Gastroesophageal sphincter (tissue), 3 donors: Measurements from ENCODE around the gene DMBT1.

Source experiments
- POLR2A ChIP-seq, 2 donors: fragments of 450-650 bp; IDR thresholded peaks; one replicate each; pipeline ENCODE4 v1.6.1; 2017; ENCODE audit warnings: antibody characterized with exemption in 2 of 2, mild to moderate bottlenecking in 2 of 2, moderate library complexity in 1 of 2
- TF ChIP-seq, protein P1 (sequence below), 4 experiments: fragments of 200-600 bp in 2 of 4; fragments of 450-650 bp in 2 of 4; sonication (generic) in 1 of 4; IDR thresholded peaks; one replicate each; pipeline ENCODE4 v1.5.1; 2017 to 2019; ENCODE audit warnings: antibody characterized with exemption in 4 of 4, mild to moderate bottlenecking in 2 of 4, moderate library complexity in 2 of 4

DNA sequence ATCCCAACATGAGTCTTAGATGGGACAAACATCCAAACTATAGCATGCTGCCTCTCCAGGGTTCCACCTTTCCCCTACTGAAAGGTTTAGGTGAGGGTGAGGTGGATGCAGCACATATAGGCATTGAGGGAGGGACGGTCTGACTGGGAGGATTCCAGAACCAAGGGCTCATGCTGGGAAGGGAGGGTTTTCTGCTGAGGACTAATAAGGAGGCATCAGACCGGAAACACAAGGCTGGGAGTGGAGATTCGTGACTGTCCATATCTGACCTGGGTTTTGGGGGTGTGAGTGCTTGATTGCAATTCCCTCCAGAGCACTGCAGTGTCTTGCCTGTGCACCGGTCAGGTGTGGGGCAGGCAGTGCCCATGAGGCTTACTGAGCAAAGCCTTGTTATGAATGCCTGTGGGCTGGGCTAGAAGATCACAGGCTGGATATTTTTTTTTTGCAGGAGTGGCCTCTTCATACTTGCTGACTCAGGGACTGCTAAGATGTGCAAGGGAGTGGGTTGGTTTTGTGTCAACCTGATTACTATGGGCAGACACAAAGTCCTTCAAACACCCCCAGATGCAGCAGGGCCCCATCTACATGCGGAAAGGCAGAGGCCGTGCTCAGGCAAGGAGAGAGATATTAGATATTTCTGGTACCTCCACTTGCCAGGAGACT is 26.7 kb downstream of the DMBT1 start:
- TF ChIP-seq, protein P1, sequence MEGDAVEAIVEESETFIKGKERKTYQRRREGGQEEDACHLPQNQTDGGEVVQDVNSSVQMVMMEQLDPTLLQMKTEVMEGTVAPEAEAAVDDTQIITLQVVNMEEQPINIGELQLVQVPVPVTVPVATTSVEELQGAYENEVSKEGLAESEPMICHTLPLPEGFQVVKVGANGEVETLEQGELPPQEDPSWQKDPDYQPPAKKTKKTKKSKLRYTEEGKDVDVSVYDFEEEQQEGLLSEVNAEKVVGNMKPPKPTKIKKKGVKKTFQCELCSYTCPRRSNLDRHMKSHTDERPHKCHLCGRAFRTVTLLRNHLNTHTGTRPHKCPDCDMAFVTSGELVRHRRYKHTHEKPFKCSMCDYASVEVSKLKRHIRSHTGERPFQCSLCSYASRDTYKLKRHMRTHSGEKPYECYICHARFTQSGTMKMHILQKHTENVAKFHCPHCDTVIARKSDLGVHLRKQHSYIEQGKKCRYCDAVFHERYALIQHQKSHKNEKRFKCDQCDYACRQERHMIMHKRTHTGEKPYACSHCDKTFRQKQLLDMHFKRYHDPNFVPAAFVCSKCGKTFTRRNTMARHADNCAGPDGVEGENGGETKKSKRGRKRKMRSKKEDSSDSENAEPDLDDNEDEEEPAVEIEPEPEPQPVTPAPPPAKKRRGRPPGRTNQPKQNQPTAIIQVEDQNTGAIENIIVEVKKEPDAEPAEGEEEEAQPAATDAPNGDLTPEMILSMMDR (IDR thresholded peaks at IDR 0.05), result no peak
- TF ChIP-seq POLR2A (IDR thresholded peaks at IDR 0.05), result no peak
